HCT116 (cell line): ENCODE data around the gene SLC7A8. TPM values are rescaled to one million over a fixed set of nuclear protein-coding genes. Genes with fewer than 3 reads are reported as not detected.

Source experiments
- ATAC-seq: fragments of 200-7000 bp; cut with Tn5 transposase; 2 replicates; pipeline ENCODE4 v1.9.1; 2020; ENCODE audit warnings: mild to moderate bottlenecking, moderate library complexity
- BruUV-seq: library from RNA; stranded (reverse); fragments of 400-500 nt; replicated peaks from 2 replicates; lab custom pipeline; 2021; lab: Mats Ljungman, UMichigan
- CTCF ChIA-PET: fragments of 300-600 bp; sonication (Branson Sonifier 250); formaldehyde crosslinking; loops from one replicate; lab custom pipeline; 2021; ENCODE audit warnings: antibody characterized with exemption; lab: Charles Lee
- POLR2A ChIA-PET: fragments of 300-600, 350-600 bp; sonication (Branson Sonifier 250); formaldehyde crosslinking; loops from one replicate; lab custom pipeline; 2021; ENCODE audit warnings: antibody characterized with exemption; lab: Charles Lee
- RAD21 ChIA-PET, 2 experiments: fragments of 300-600 bp; sonication (Branson Sonifier 250); formaldehyde crosslinking; loops; one replicate each; lab custom pipeline; 2023; ENCODE audit warnings: low total read pairs in 2 of 2; ENCODE audit not compliant: uncharacterized antibody in 2 of 2, unreplicated experiment in 2 of 2, low non-redundant PET in 1 of 2; lab: Charles Lee
- DNase-seq: peaks from one replicate; pipeline ENCODE4 v3.0.0-alpha.2; 2010; ENCODE audit warnings: low read depth, low spot score
- H2AFZ ChIP-seq: fragments of 200-600 bp; shearing (Covaris generic), sonication (generic); 2 replicates; pipeline ENCODE4 v1.6.1; 2017; ENCODE audit warnings: low read depth, mixed run types, mixed read lengths, antibody characterized with exemption, low read length; ENCODE audit not compliant: poor library complexity, severe bottlenecking
- H3K27ac ChIP-seq: 2 replicates; pipeline ENCODE4 v1.5.1; 2012; ENCODE audit warnings: low read depth, low read length
- H3K27me3 ChIP-seq: fragments of 200-600 bp; sonication (generic); 2 replicates; pipeline ENCODE4 v1.6.1; 2016; ENCODE audit warnings: mixed run types, low read length, mixed read lengths; ENCODE audit not compliant: insufficient read depth
- H3K36me3 ChIP-seq, 2 experiments: fragments of 200-500 bp in 1 of 2; fragments of 200-600 bp in 1 of 2; sonication (Bioruptor generic) in 1 of 2; sonication (generic) in 1 of 2; 2 replicates each; pipeline versions ENCODE4 v1.5.1 to v1.6.1; 2014 to 2016; ENCODE audit warnings: low read length in 2 of 2, inconsistent platforms in 1 of 2, mixed read lengths in 1 of 2, mixed run types in 1 of 2; ENCODE audit not compliant: insufficient read depth in 2 of 2, control insufficient read depth in 1 of 2
- H3K4me1 ChIP-seq, 2 experiments: fragments of 200-600 bp in 1 of 2; sonication (generic) in 1 of 2; 2 replicates each; pipeline versions ENCODE4 v1.5.1 to v1.6.1; 2012 to 2017; ENCODE audit warnings: low read length in 2 of 2, inconsistent platforms in 1 of 2, mild to moderate bottlenecking in 1 of 2, mixed read lengths in 1 of 2, mixed run types in 1 of 2, moderate library complexity in 1 of 2; ENCODE audit not compliant: insufficient read depth in 2 of 2, control insufficient read depth in 1 of 2
- H3K4me2 ChIP-seq: fragments of 200-600 bp; sonication (generic); 2 replicates; pipeline ENCODE4 v1.6.1; 2017; ENCODE audit warnings: mixed run types, low read length, mixed read lengths
- H3K4me3 ChIP-seq, 2 experiments: fragments of 200-600 bp in 1 of 2; sonication (generic) in 1 of 2; replicated peaks in 1 of 2; 2 replicates each; pipeline ENCODE4 v1.5.1; 2011 to 2016; ENCODE audit warnings: low read length in 2 of 2, control low read depth in 1 of 2, low read depth in 1 of 2, mild to moderate bottlenecking in 1 of 2, mixed read lengths in 1 of 2, mixed run types in 1 of 2
- H3K79me2 ChIP-seq: fragments of 200-600 bp; sonication (generic); 2 replicates; pipeline ENCODE4 v1.6.1; 2017; ENCODE audit warnings: mild to moderate bottlenecking, mixed run types, low read length, moderate library complexity, mixed read lengths; ENCODE audit not compliant: insufficient read depth
- H3K9ac ChIP-seq: fragments of 200-600 bp; sonication (generic); 2 replicates; pipeline ENCODE4 v1.6.1; 2016; ENCODE audit warnings: low read length, mixed read lengths
- H3K9me2 ChIP-seq: fragments of 200-600 bp; sonication (generic), shearing (Covaris generic); 2 replicates; pipeline ENCODE4 v1.6.1; 2017; ENCODE audit warnings: mixed run types, mild to moderate bottlenecking, moderate library complexity; ENCODE audit not compliant: insufficient read depth
- H3K9me3 ChIP-seq, 2 experiments: fragments of 200-500 bp in 1 of 2; fragments of 200-600 bp in 1 of 2; sonication (Bioruptor generic) in 1 of 2; sonication (generic) in 1 of 2; 2 replicates each; pipeline ENCODE4 v1.6.1; 2014 to 2017; ENCODE audit warnings: low read length in 2 of 2, mixed read lengths in 2 of 2, inconsistent platforms in 1 of 2, low read depth in 1 of 2, mild to moderate bottlenecking in 1 of 2, mixed run types in 1 of 2, moderate library complexity in 1 of 2; ENCODE audit not compliant: control insufficient read depth in 1 of 2, insufficient read depth in 1 of 2
- H4K20me1 ChIP-seq: fragments of 200-600 bp; sonication (generic), shearing (Covaris generic); 2 replicates; pipeline ENCODE4 v1.6.1; 2017; ENCODE audit warnings: mixed run types, mild to moderate bottlenecking, moderate library complexity; ENCODE audit not compliant: insufficient read depth
- CBX3 ChIP-seq: IDR thresholded peaks from 2 replicates; pipeline ENCODE4 v1.6.1; 2012; ENCODE audit warnings: low read depth
- CEBPB ChIP-seq: IDR thresholded peaks from 2 replicates; pipeline ENCODE4 v1.6.1; 2012; ENCODE audit warnings: low read depth
- ELF1 ChIP-seq: IDR thresholded peaks from 2 replicates; pipeline ENCODE4 v1.6.1; 2012; ENCODE audit warnings: low read depth, borderline replicate concordance
- EZH2phosphoT487 ChIP-seq: fragments of 200-600 bp; IDR thresholded peaks from 2 replicates; pipeline ENCODE4 v1.6.1; 2018; ENCODE audit warnings: antibody characterized with exemption, borderline replicate concordance
- FOSL1 ChIP-seq: IDR thresholded peaks from 2 replicates; pipeline ENCODE4 v1.6.1; 2012; ENCODE audit warnings: low read depth
- JUND ChIP-seq: IDR thresholded peaks from 2 replicates; pipeline ENCODE4 v1.6.1; 2012
- MAX ChIP-seq: IDR thresholded peaks from 2 replicates; pipeline ENCODE4 v1.6.1; 2012
- POLR2A ChIP-seq: IDR thresholded peaks from 2 replicates; pipeline ENCODE4 v1.7.0; 2011; ENCODE audit warnings: borderline replicate concordance; ENCODE audit not compliant: insufficient read depth, insufficient read length; ENCODE audit errors: extremely low read depth
- POLR2AphosphoS5 ChIP-seq: IDR thresholded peaks from 2 replicates; pipeline ENCODE4 v1.6.1; 2011; ENCODE audit warnings: mild to moderate bottlenecking, low read depth, low read length, moderate library complexity
- SIN3A ChIP-seq: IDR thresholded peaks from 2 replicates; pipeline ENCODE4 v1.6.1; 2012; ENCODE audit warnings: low read depth
- SRF ChIP-seq: IDR thresholded peaks from 2 replicates; pipeline ENCODE4 v1.6.1; 2012; ENCODE audit warnings: low read depth
- TCF7L2 ChIP-seq: IDR thresholded peaks from 2 replicates; pipeline ENCODE4 v1.7.0; 2011; ENCODE audit warnings: borderline replicate concordance, inconsistent platforms; ENCODE audit not compliant: insufficient read depth, insufficient read length; ENCODE audit errors: extremely low read depth
- YY1 ChIP-seq: IDR thresholded peaks from 2 replicates; pipeline ENCODE4 v1.6.1; 2011; ENCODE audit warnings: low read length, low read depth, moderate library complexity, mild to moderate bottlenecking; ENCODE audit not compliant: insufficient replicate concordance; ENCODE audit errors: extremely low read depth
- ZNF274 ChIP-seq: fragments of 200-500 bp; sonication (Bioruptor generic); IDR thresholded peaks from 2 replicates; pipeline ENCODE4 v1.6.1; 2014; ENCODE audit warnings: mild to moderate bottlenecking, low read depth, low read length, inconsistent platforms
- intact Hi-C: fragments of 100-400 bp; cut with micrococcal nuclease; formaldehyde crosslinking; loops from 2 replicates; pipeline ENCODE4 v1.10.0; 2022
- total RNA-seq: library from RNA; stranded (reverse); gene quantifications from one replicate; pipeline ENCODE4 v1.2.1, GENCODE V29; 2021; ENCODE audit not compliant: unreplicated experiment
- TF ChIP-seq, protein P1 (sequence below): IDR thresholded peaks from 2 replicates; pipeline ENCODE4 v1.6.1; 2011; ENCODE audit warnings: mild to moderate bottlenecking, low read length, moderate library complexity; ENCODE audit not compliant: insufficient replicate concordance; ENCODE audit errors: extremely low read depth
- TF ChIP-seq, protein P2 (sequence below): IDR thresholded peaks from 2 replicates; pipeline ENCODE4 v1.6.1; 2012

The SLC7A8 gene
- total RNA-seq, 1 experiment from 2014 or later = 5.3 TPM

- DNase-seq = no peak
- CTCF ChIA-PET = interaction anchor here (1.4 kb wide), 1 partner anchor 128 kb away, joined by 6 read pairs; no protein-coding TSS in a partner anchor
- Histone ChIP-seq H3K4me1 (peaks cover 12 to 23% of the 10 kb centered on the region in 2 experiments), H3K9me2 (no peaks in the 10 kb centered on the region), H3K36me3 (no peaks in the 10 kb centered on the region), H3K27ac (no peak overlapping the region), H3K4me2 (peak overlapping the region; percentile 73), H3K9ac (no peak overlapping the region), H4K20me1 (no peaks in the 10 kb centered on the region), H3K79me2 (no peaks in the 10 kb centered on the region), H2AFZ (peak overlapping the region; percentile 49), H3K27me3 (peaks cover 20% of the 10 kb centered on the region; the same call in 1 of the 2 replicates), H3K4me3 (peak overlapping the region in 1 of 2 experiments; percentile 37; a peak in 1 of 4 replicates), H3K9me3 (no peaks in the 10 kb centered on the region)
- intact Hi-C loops = no loop called here
- RAD21 ChIA-PET = no interaction called here
- ATAC-seq = peak; percentile 65
- POLR2A ChIA-PET = interaction anchor here (1.4 kb wide), 1 partner anchor 19 kb away, joined by 7 read pairs; the partner anchor contains the start of genes ACIN1 and C14orf119
- TF ChIP-seq TCF7L2 = no peak
- no TSS peak for BruUV-seq
These were observed 68.8 kb downstream of the SLC7A8 start for GRCh38 chr14:23114669-23115038.

DNA sequence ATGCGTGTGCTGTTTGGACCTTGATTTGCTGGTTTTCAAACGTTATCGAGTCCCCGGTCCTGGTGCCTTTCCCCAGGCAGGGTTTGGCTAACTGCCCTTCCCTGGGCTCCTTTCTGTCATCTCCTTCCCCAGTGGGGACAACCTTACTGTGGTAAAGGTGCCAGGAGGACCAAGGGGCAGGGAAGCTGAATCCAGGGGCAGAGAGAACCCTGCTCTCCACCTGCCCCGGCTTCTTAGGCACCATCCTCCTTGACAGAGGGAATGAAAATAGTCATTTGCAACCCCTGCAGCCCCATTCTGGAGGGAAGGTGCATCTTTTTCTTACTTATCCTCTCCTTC is 69.4 kb downstream of the SLC7A8 start:
- Histone ChIP-seq H3K27me3 (peaks cover 20% of the 10 kb centered on the region; the same call in 1 of the 2 replicates), H4K20me1 (no peaks in the 10 kb centered on the region), H3K27ac (no peak overlapping the region), H3K4me2 (no peak overlapping the region), H3K9me3 (no peaks in the 10 kb centered on the region), H3K4me3 (no peak overlapping the region), H3K9ac (no peak overlapping the region), H3K4me1 (peaks cover 12 to 23% of the 10 kb centered on the region in 2 experiments), H3K9me2 (no peaks in the 10 kb centered on the region), H2AFZ (no peak overlapping the region), H3K79me2 (no peaks in the 10 kb centered on the region), H3K36me3 (no peaks in the 10 kb centered on the region)
- BruUV-seq = no TSS peak
- CTCF ChIA-PET = interaction anchor here (1.1 kb wide), 1 partner anchor 128 kb away, joined by 3 read pairs; no protein-coding TSS in a partner anchor
- POLR2A ChIA-PET = no interaction called here
- RAD21 ChIA-PET = no interaction called here
- no peak for DNase-seq
- intact Hi-C loops = no loop called here
- ATAC-seq = no peak
- no peak for TF ChIP-seq JUND
- no peak for TF ChIP-seq YY1
- no peak for TF ChIP-seq TCF7L2
- no peak for TF ChIP-seq SIN3A
- no peak for TF ChIP-seq MAX
- no peak for TF ChIP-seq FOSL1
- no peak for TF ChIP-seq SRF
- no peak for TF ChIP-seq POLR2AphosphoS5
- no peak for TF ChIP-seq ZNF274
- TF ChIP-seq EZH2phosphoT487 = no peak
- no peak for TF ChIP-seq ELF1
- TF ChIP-seq, protein P1, sequence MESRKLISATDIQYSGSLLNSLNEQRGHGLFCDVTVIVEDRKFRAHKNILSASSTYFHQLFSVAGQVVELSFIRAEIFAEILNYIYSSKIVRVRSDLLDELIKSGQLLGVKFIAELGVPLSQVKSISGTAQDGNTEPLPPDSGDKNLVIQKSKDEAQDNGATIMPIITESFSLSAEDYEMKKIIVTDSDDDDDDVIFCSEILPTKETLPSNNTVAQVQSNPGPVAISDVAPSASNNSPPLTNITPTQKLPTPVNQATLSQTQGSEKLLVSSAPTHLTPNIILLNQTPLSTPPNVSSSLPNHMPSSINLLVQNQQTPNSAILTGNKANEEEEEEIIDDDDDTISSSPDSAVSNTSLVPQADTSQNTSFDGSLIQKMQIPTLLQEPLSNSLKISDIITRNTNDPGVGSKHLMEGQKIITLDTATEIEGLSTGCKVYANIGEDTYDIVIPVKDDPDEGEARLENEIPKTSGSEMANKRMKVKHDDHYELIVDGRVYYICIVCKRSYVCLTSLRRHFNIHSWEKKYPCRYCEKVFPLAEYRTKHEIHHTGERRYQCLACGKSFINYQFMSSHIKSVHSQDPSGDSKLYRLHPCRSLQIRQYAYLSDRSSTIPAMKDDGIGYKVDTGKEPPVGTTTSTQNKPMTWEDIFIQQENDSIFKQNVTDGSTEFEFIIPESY = no peak
- TF ChIP-seq CEBPB = no peak
- TF ChIP-seq, protein P2, sequence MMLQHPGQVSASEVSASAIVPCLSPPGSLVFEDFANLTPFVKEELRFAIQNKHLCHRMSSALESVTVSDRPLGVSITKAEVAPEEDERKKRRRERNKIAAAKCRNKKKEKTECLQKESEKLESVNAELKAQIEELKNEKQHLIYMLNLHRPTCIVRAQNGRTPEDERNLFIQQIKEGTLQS = no peak
- no peak for TF ChIP-seq POLR2A
- TF ChIP-seq CBX3 = no peak
